Immature natural killer cell (primary cell): ENCODE data around the gene SVOPL. TPM values are rescaled to one million over a fixed set of nuclear protein-coding genes. Genes with fewer than 3 reads are reported as not detected.

Experiments
- DNase-seq, 3 donors: peaks; one replicate each; pipeline ENCODE4 v3.0.0; 2022; ENCODE audit warnings: mixed read lengths in 1 of 3
- H3K27ac Mint-ChIP-seq, 6 donors: one replicate each; pipeline ENCODE4 v1.8.0; 2020; ENCODE audit warnings: mixed read lengths in 6 of 6, mild to moderate bottlenecking in 5 of 6, inconsistent platforms in 4 of 6, moderate library complexity in 3 of 6
- H3K27me3 Mint-ChIP-seq, 3 donors: one replicate each; pipeline ENCODE4 v1.8.0; 2020 to 2021; ENCODE audit warnings: low read depth in 3 of 3, mild to moderate bottlenecking in 3 of 3, mixed read lengths in 3 of 3, moderate library complexity in 3 of 3, inconsistent platforms in 1 of 3
- H3K36me3 Mint-ChIP-seq, 3 donors: one replicate each; pipeline ENCODE4 v1.8.0; 2020; ENCODE audit warnings: mixed read lengths in 3 of 3, inconsistent platforms in 2 of 3, mild to moderate bottlenecking in 2 of 3
- H3K4me1 Mint-ChIP-seq, 2 donors: one replicate each; pipeline ENCODE4 v1.8.0; 2020; ENCODE audit warnings: inconsistent platforms in 2 of 2, mild to moderate bottlenecking in 2 of 2, mixed read lengths in 2 of 2, moderate library complexity in 1 of 2
- H3K4me3 Mint-ChIP-seq, 5 donors: one replicate each; pipeline ENCODE4 v1.8.0; 2020; ENCODE audit warnings: mild to moderate bottlenecking in 5 of 5, mixed read lengths in 5 of 5, inconsistent platforms in 3 of 5, moderate library complexity in 3 of 5
- H3K9me3 Mint-ChIP-seq, 6 donors: one replicate each; pipeline ENCODE4 v1.8.0; 2020; ENCODE audit warnings: mild to moderate bottlenecking in 6 of 6, mixed read lengths in 6 of 6, inconsistent platforms in 4 of 6, moderate library complexity in 3 of 6
- polyA plus RNA-seq, 3 donors: library from polyadenylated mRNA; unstranded; fragments of 300-500 nt; fragmentation: Illumina TruSeq; gene quantifications; one replicate each; pipeline ENCODE4 v1.2.3, GENCODE V29; 2021

The SVOPL gene
- polyA plus RNA-seq, 3 donors from 2014 or later: 0.64 to 0.74 TPM; not detected in 1

DNA sequence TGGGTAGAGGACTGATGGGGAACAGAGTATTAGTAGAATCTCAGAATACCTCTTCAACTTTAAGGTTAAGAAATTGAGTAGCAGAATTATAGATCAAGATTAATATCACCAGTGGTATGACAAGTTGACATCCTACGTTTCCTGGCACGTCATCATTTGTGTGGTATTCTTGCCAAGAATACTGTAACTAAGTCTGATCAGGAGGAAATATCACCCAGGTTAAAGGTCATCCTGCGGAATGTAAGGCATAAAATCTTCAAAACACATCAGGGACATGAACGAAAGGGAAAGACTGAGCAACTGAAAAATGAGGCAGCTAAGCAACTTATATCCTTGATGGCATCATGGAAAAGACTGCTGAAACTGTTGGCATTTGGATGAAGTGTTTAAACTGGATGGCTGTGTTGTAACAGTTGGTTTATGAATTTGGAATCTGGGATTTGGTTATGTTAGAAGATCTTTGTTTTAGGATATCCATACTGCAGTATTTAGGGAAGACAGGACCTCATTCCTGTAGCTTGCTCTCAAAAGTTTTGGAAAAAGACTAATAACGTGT is 155.0 kb downstream of the SVOPL start:
- Mint-ChIP-seq H3K4me3 (no peak overlapping the region), H3K36me3 (peaks cover 51 to 68% (median 64%) of the 10 kb centered on the region in 3 donors), H3K27ac (no peak overlapping the region), H3K9me3 (peaks cover 0 to 1% (median 0%) of the 10 kb centered on the region in 6 donors), H3K27me3 (peaks cover 0 to 2% (median 0%) of the 10 kb centered on the region in 3 donors), H3K4me1 (peaks cover 15 to 25% of the 10 kb centered on the region in 2 donors)
- no peak for DNase-seq

DNA sequence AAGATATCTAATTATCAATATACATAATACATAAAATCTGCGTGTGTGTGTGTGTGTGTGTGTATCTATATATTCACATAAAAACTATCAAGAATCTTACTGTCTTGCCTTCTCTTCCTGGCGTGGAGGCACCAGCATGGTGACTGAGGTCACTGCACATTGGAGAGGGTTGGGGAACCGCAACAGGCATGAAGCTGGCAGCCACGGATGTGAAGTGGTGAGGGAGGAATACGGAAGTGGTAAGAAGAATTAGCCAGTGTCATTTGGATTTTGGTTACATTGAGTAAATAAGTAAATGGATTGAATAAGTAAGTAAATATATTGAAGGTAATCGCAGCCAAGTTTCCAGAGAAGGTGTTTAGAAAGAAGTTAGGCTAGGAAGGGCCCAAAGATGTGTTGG is 156.0 kb downstream of the SVOPL start:
- H3K4me3 Mint-ChIP-seq: no peak overlapping the region
- H3K9me3 Mint-ChIP-seq: peaks cover 0 to 1% (median 0%) of the 10 kb centered on the region in 6 donors
- H3K4me1 Mint-ChIP-seq: peaks cover 15 to 25% of the 10 kb centered on the region in 2 donors
- no peak overlapping the region for H3K27ac Mint-ChIP-seq
- H3K36me3 Mint-ChIP-seq: peaks cover 48 to 66% (median 63%) of the 10 kb centered on the region in 3 donors
- no peak for DNase-seq
- H3K27me3 Mint-ChIP-seq: peaks cover 0 to 2% (median 0%) of the 10 kb centered on the region in 3 donors

Other genes with a start within 250 kb of the SVOPL start
- 10 to 100 TPM in 1 of 3 donors, 1 to 10 TPM in 2; 4.2 to 11.4 (median 4.8) TPM for gene TRIM24, start 241.1 kb downstream of the SVOPL start, polyA plus RNA-seq
- gene TMEM213, start 96.6 kb upstream of the SVOPL start, polyA plus RNA-seq: under 1 TPM in 2 of 3 donors, not detected in 1; 0.16 to 0.74 TPM
- not detected for gene ATP6V0A4, start 96.8 kb upstream of the SVOPL start, polyA plus RNA-seq